Cardiac fibroblast (primary cell): ENCODE measurements around the gene RNF5.

Experiments
- DNase-seq, 2 donors: peaks; one replicate each; pipeline versions ENCODE4 v3.0.0 to v3.0.0-alpha.2; 2010; ENCODE audit warnings: low read depth in 2 of 2
- H3K4me3 ChIP-seq, 2 donors: replicated peaks in 1 of 2; 1 replicate in 1 of 2; 2 replicates in 1 of 2; pipeline ENCODE4 v1.5.1; 2011; ENCODE audit warnings: low read depth in 2 of 2, low read length in 2 of 2, mild to moderate bottlenecking in 2 of 2, moderate library complexity in 1 of 2
- TF ChIP-seq, protein P1 (sequence below): IDR thresholded peaks from one replicate; pipeline ENCODE4 v1.5.1; 2011; ENCODE audit warnings: low read depth, mild to moderate bottlenecking, low read length, inconsistent platforms

The RNF5 gene, protein sequence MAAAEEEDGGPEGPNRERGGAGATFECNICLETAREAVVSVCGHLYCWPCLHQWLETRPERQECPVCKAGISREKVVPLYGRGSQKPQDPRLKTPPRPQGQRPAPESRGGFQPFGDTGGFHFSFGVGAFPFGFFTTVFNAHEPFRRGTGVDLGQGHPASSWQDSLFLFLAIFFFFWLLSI

DNA sequence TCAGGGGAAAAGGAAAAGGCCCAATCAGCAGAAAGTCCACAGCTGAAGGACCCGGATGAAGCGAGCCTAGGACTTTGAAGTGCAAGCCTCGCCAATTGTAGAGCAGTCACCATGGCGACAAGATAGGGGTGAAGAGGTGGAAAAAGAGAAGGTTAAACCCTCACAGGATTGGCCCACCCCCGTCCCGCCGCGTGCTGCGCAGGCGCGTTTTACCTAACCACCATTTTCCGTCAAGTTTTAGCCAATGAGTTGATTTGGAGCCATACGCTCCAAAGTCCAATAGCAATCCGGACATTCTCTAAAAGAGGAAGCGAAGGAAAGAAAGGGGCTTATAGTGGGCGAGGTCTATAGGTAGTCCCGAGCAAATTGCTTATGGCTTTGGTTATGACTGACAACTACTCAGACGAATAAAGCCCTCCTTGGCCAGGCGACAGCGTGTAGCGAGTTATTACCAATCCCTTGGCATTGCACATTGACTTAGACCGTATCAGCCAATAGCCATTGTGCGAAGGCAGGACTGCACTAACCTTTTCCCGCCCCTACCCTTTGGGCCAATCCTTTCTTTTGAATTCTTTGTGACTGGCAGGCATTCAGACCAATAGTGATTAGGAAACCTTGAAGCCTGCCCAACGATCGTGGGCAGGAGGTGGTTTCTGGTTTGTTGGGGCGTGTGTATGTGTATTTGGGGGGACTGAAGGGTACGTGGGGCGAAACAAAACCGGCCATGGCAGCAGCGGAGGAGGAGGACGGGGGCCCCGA is at the start of gene RNF5:
Gene RNF5, plus strand, starts transcription at position 618 of the 759 bp plus-strand sequence. Its CDS starts 107 bp downstream, at position 725.
- H3K4me3 ChIP-seq, result peak within 1 kb of the TSS; percentile 72 to 95
- TF ChIP-seq, protein P1, sequence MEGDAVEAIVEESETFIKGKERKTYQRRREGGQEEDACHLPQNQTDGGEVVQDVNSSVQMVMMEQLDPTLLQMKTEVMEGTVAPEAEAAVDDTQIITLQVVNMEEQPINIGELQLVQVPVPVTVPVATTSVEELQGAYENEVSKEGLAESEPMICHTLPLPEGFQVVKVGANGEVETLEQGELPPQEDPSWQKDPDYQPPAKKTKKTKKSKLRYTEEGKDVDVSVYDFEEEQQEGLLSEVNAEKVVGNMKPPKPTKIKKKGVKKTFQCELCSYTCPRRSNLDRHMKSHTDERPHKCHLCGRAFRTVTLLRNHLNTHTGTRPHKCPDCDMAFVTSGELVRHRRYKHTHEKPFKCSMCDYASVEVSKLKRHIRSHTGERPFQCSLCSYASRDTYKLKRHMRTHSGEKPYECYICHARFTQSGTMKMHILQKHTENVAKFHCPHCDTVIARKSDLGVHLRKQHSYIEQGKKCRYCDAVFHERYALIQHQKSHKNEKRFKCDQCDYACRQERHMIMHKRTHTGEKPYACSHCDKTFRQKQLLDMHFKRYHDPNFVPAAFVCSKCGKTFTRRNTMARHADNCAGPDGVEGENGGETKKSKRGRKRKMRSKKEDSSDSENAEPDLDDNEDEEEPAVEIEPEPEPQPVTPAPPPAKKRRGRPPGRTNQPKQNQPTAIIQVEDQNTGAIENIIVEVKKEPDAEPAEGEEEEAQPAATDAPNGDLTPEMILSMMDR, result no peak
- peak; percentile 100 for DNase-seq

DNA sequence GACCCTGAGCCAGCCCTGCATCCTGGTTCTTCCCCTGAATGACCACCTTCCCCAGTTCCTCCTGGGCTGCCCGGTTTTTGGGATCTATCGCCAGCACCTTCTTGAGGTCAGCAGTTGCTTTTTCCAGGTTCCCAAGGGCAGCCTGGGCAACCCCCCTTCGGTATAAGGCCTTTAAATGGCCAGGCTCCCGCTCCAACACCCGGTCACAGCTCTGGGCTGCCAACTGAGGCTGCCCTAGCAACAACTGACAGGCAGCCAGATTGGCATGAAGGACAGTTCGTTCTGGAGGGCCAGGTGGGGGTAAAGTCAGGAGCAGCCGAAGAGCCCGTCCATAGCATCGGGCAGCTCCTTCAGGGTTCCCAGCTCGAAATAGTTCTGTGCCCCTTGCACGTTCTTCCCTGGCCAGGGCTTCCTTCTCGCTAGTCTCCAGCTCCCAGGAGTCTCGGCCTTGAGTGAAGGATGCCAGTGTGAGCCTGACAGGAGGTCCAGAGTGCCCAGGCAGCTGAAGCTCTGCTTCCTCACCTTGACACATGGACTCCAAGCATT is 49.4 kb upstream of the RNF5 start:
- peak overlapping the region; percentile 62 to 70 for H3K4me3 ChIP-seq
- no peak for DNase-seq
- TF ChIP-seq, protein P1, result no peak

DNA sequence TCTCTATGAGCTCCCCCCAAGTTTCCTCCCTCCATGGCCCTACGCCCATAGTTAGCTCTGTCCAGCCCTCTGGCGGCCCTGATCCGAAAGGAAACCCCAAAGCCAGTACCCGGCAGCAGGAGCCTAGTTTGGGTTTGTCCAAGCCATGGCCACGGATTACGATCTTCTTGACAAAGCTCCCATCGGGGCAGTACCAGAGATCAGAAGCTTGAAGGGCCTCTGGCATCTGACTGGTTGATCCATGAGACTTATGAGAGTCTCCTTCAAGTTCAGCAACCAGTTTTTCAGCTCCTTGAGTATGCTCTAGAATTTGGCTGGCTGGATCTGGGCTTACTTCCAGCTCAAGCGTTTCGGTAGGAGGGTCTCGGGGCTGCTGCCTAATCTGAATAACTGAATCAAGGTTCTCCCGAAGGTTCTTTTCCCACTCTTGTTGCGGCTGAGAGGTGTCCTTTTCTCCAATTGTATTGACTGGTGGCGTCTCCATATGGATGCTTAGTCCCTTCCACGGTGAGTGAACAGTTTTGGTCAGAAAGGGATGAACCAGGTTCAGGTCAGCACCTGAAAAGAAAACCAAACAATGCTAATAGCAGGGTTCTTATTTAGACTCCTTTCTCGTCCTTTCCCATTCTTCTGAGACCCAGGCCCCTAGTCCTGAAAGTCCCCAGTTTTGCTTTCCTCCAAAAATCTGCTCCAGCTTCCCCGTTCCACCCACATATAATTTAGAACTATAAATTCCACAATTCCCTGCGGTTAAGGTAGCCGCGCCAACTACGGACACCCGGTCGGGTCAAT is 48.7 kb upstream of the RNF5 start:
- TF ChIP-seq, protein P1, result no peak
- H3K4me3 ChIP-seq, result peak overlapping the region; percentile 62 to 70
- DNase-seq, result no peak

DNA sequence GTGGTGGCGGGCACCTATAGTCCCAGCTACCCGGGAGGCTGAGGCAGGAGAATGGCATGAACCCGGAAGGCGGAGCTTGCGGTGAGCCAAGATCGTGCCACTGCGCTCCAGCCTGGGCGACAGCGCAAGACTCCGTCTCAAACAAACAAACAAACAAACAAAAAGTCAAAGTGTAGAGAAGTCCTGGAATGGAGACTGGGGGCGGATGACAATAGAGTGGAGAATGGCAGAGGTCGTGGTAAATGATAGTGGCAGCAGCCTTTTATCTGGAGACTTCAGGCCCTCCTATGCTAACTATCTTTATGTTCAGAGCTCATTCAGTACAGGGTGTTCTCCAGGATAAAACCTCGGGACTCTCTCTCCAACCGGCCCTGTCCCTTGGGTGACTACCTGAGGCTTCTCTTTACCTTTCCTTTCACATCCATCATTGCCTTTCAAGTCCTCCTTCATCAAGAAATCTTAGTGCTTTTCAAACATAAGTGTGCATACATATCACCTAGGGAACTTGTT is 46.7 kb upstream of the RNF5 start:
- no peak for DNase-seq
- H3K4me3 ChIP-seq, result no peak overlapping the region
- TF ChIP-seq, protein P1, result no peak

DNA sequence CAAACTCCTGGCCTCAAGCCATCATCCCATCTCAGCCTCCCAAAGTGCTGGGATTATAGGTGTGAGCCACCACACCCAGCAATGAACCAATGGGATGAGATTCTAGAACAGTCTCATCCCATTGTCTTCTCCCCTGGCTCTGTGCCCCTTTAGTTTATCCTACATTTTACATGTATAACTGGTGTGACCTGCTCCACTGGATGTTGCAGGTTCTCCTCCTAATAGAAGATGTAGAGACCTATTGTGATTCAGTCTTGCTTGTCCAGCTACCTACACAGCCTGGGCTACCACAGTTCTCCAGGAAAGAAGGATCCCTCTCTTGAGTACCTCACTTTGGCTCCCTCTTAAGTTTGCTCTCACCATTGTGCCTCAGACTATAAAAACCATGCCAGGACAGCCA is 46.1 kb upstream of the RNF5 start:
- TF ChIP-seq, protein P1, result no peak
- H3K4me3 ChIP-seq, result no peak overlapping the region
- no peak for DNase-seq

DNA sequence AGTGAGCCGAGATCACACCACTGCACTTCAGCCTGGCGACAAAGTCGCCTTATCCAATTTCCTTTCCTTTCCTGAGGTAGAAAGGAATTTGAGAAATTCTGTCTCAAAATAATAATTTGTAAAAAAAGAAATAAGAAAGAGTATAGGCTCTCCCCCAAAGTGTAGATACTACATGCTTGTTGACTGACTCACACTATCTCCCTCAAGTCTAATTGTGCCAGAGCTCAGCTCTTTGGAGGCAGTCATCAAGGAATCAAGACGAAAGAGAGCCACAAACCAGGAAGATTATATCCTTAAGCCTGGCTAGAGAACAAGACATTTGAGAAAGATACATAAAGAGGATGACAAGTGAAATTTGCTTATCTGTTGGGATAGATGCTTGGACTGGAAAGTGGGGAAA is 44.4 kb upstream of the RNF5 start:
- DNase-seq, result peak; percentile 37 to 43
- no peak overlapping the region for H3K4me3 ChIP-seq
- TF ChIP-seq, protein P1, result no peak
